CD4-positive, alpha-beta T cell treated with Interleukin-17A for 1 hour (primary cell): ENCODE measurements around the gene CCDC188.

Experiments used
- DNase-seq: peaks from one replicate; pipeline ENCODE4 v3.0.0-alpha.2; 2020

The CCDC188 gene

GRCh38 chr22:20102203-20102780 lies 48.6 kb downstream of the CCDC188 start:
- DNase-seq, result no peak

- DNase-seq, result no peak
These were observed 49.2 kb downstream of the CCDC188 start for GRCh38 chr22:20101638-20102037.

GRCh38 chr22:20099099-20099711 lies 51.6 kb downstream of the CCDC188 start:
- DNase-seq, result no peak
